Left ventricle myocardium inferior (tissue), 1 donor: ENCODE results near the gene BCL2. TPM values are rescaled to one million over a fixed set of nuclear protein-coding genes. Genes with fewer than 3 reads are reported as not detected.

Source experiments
- DNase-seq: peaks from one replicate; pipeline ENCODE4 v3.0.0-alpha.2; 2020
- H3K27ac ChIP-seq: fragments of 200-600 bp; replicated peaks from 2 replicates; pipeline ENCODE4 v1.8.0; 2021
- H3K27me3 ChIP-seq: fragments of 200-600 bp; 2 replicates; pipeline ENCODE4 v1.8.0; 2021; ENCODE audit warnings: low read depth
- H3K36me3 ChIP-seq: fragments of 200-600 bp; 2 replicates; pipeline ENCODE4 v1.8.0; 2021
- H3K4me1 ChIP-seq: fragments of 200-600 bp; 2 replicates; pipeline ENCODE4 v1.8.0; 2021
- H3K4me3 ChIP-seq: fragments of 200-600 bp; 2 replicates; pipeline ENCODE4 v1.8.0; 2021; ENCODE audit warnings: mild to moderate bottlenecking, moderate library complexity
- H3K9me3 ChIP-seq: fragments of 200-600 bp; replicated peaks from 2 replicates; pipeline ENCODE4 v1.8.0; 2021
- CTCF ChIP-seq: fragments of 200-600 bp; IDR thresholded peaks from 2 replicates; pipeline ENCODE4 v1.8.0; 2021; ENCODE audit warnings: antibody characterized with exemption, mild to moderate bottlenecking, borderline replicate concordance
- intact Hi-C: fragments of 100-400 bp; cut with micrococcal nuclease; formaldehyde crosslinking; loops from one replicate; pipeline ENCODE4 v1.11.0; 2022
- total RNA-seq: library from RNA; stranded (reverse); fragmentation: NEBNext Ultra II Directional; extraction: Animal tissue kit (Norgen Biotek cat#: 25700); gene quantifications from one replicate; pipeline ENCODE4 v1.2.1, GENCODE V29; 2021
- donor health status: DM: no; HTN: yes; CAD: no; lungs with severe emphysema.

Gene BCL2
- total RNA-seq, 1 donor from 2014 or later: 7.3 TPM

GRCh38 chr18:63346480-63347183, 27.1 kb upstream of the BCL2 start:
- TF ChIP-seq CTCF: no peak
- no peaks in the 10 kb centered on the region for H3K27me3 ChIP-seq
- intact Hi-C loops: no loop called here
- H3K27ac ChIP-seq: peak overlapping the region; percentile 80
- peaks cover 36% of the 10 kb centered on the region for H3K4me1 ChIP-seq
- H3K9me3 ChIP-seq: no peaks in the 10 kb centered on the region
- DNase-seq: no peak
- H3K36me3 ChIP-seq: peaks cover 97% of the 10 kb centered on the region
- peak overlapping the region; percentile 29 for H3K4me3 ChIP-seq

- DNase-seq: peak; percentile 26
- peak overlapping the region; percentile 29 for H3K4me3 ChIP-seq
- H3K9me3 ChIP-seq: no peaks in the 10 kb centered on the region
- peak overlapping the region; percentile 80 for H3K27ac ChIP-seq
- intact Hi-C loops: no loop called here
- H3K36me3 ChIP-seq: peaks cover 95% of the 10 kb centered on the region
- H3K4me1 ChIP-seq: peaks cover 36% of the 10 kb centered on the region
- no peak for TF ChIP-seq CTCF
- no peaks in the 10 kb centered on the region for H3K27me3 ChIP-seq
Observed at GRCh38 chr18:63346031-63346430, 26.5 kb upstream of the BCL2 start.

- Histone ChIP-seq H3K27ac (peak overlapping the region; percentile 80), H3K4me1 (peaks cover 36% of the 10 kb centered on the region), H3K9me3 (no peaks in the 10 kb centered on the region), H3K36me3 (peaks cover 93% of the 10 kb centered on the region), H3K27me3 (no peaks in the 10 kb centered on the region), H3K4me3 (no peak overlapping the region)
- intact Hi-C loops: no loop called here
- no peak for DNase-seq
- TF ChIP-seq CTCF: no peak
Observed at GRCh38 chr18:63344918-63345317, 25.3 kb upstream of the BCL2 start.

DNA sequence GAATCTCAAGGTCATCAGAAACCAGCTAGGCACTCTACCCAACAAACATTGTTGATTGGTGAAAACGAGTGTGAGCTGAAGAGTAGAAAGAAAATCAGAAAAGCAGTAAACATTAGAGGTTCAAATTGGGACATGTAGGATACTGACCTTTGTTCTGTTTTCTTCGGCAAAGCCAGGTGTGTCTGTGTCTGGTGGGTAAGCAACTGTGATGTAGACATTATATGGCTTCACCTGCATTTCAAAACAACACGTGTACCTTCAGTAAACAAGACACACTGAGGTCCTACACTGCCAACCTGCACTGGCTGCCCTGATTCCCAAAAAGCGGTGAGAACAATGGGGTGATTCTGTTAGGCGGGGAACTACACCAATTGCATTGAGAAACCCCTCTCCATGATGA, 24.7 kb upstream of the BCL2 start:
- peak overlapping the region; percentile 80 for H3K27ac ChIP-seq
- H3K36me3 ChIP-seq: peaks cover 89% of the 10 kb centered on the region
- H3K4me3 ChIP-seq: no peak overlapping the region
- DNase-seq: no peak
- H3K4me1 ChIP-seq: peaks cover 36% of the 10 kb centered on the region
- no peaks in the 10 kb centered on the region for H3K9me3 ChIP-seq
- TF ChIP-seq CTCF: no peak
- no peaks in the 10 kb centered on the region for H3K27me3 ChIP-seq
- intact Hi-C loops: no loop called here

DNA sequence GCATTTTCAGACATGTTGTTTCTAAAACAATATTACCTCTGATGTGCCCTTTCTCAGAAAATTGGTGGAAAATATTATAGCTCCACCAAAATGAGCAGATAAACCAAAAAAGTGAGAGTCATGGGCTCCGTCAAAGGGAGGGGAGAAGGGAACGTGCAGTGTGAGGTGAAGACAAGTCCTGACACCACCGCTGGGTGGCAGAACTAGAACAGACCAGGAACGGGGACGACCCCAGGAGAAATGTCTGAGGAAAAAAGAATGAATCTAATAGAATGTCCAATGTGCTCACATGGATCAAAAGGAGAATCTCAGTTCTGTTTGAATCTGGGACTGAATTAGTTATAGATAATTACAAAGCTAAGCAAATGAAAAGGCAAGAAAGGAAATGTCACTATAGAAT, 22.6 kb upstream of the BCL2 start:
- TF ChIP-seq CTCF: peak; percentile 64
- H3K9me3 ChIP-seq: no peaks in the 10 kb centered on the region
- H3K27me3 ChIP-seq: no peaks in the 10 kb centered on the region
- H3K4me3 ChIP-seq: no peak overlapping the region
- peaks cover 89% of the 10 kb centered on the region for H3K36me3 ChIP-seq
- H3K4me1 ChIP-seq: peaks cover 35% of the 10 kb centered on the region
- no peak for DNase-seq
- H3K27ac ChIP-seq: no peak overlapping the region
- intact Hi-C loops: no loop called here
